LNCaP clone FGC (cell line): ENCODE data around the gene NOC4L.

ENCODE experiments used
- DNase-seq: peaks from one replicate; pipeline ENCODE4 v3.0.0-alpha.2; 2011; ENCODE audit warnings: low read depth
- H3K4me3 ChIP-seq: 2 replicates; pipeline ENCODE4 v1.5.1; 2011; ENCODE audit warnings: mild to moderate bottlenecking, low read depth, low read length, control low read depth
- CTCF ChIP-seq: IDR thresholded peaks from 2 replicates; pipeline ENCODE4 v1.5.1; 2012; ENCODE audit warnings: mild to moderate bottlenecking; ENCODE audit not compliant: control insufficient read depth, insufficient read depth; ENCODE audit errors: extremely low read depth

Gene NOC4L

DNA sequence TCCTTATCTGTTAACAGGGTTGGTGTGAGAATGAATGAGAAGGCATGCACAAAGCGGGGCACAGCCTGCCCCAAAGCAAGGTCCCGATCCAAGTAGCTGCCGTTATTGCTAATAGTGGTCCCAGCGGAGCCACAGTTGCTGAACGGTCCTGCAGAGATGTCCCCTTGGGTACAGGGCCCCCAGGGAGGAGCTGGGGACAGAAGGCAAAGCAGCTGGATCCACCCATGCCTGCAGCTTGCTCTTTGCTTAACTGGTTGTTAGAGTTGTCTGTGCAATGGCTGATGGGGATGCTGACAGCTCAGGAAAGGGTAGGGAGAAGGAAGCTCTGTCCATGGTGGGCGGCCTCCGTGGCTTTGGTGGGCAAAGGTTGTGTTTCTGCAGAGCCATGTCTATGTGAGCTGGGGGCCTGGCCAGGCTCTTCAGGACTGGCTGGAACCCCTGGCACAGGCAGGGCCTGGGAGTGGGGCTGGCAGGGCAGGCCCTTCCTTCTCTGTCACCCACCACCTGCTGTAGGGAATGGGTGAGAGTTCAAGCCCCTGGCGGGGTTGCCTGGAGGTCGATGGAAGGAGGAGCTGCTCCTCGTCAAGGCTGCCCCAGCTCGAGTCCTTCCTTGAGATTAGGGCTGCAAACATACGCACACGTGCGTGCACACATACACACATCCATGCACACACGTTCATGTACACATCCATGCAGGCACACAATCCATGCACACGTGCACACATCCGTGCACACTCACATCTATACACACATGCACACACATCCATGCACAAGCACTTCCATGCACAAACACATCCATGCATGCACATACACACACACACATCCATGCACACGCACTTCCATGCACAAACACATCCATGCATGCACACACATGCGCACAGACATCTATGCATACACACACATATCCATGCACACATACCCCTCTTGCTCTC lies 35.4 kb downstream of the NOC4L start:
- DNase-seq, result no peak
- TF ChIP-seq CTCF, result no peak
- H3K4me3 ChIP-seq, result no peak overlapping the region

- no peak for TF ChIP-seq CTCF
- DNase-seq, result no peak
- no peak overlapping the region for H3K4me3 ChIP-seq
Observed at GRCh38 chr12:132180648-132181546, 36.6 kb downstream of the NOC4L start.

GRCh38 chr12:132181570-132182200 lies 37.4 kb downstream of the NOC4L start:
- no peak for TF ChIP-seq CTCF
- no peak overlapping the region for H3K4me3 ChIP-seq
- DNase-seq, result no peak

DNA sequence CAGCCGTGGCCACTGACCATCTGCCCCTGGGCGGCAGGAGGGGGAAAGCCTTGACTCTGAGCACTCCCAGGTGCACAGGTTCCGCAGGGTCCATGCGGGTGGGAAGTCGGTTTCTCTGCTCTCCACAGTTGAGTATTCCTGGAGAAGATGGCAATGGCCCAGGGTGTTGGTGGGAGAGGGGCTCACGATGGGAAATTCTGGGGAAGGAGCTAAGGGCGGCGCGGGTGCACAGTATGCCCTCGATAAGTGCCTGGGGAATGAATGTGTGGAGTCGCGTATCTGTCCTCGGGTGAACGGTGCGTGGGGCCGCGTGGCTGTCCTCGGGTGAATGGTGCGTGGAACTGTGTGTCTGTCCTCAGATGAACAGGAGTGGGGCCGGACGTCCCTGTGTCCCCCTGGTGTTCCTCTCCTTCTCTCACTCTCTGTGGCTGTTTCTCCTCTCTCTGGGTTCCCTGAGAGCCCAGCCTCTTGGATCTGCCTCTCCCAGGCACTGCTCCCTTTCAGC lies 38.0 kb downstream of the NOC4L start:
- no peak for DNase-seq
- no peak overlapping the region for H3K4me3 ChIP-seq
- no peak for TF ChIP-seq CTCF

DNA sequence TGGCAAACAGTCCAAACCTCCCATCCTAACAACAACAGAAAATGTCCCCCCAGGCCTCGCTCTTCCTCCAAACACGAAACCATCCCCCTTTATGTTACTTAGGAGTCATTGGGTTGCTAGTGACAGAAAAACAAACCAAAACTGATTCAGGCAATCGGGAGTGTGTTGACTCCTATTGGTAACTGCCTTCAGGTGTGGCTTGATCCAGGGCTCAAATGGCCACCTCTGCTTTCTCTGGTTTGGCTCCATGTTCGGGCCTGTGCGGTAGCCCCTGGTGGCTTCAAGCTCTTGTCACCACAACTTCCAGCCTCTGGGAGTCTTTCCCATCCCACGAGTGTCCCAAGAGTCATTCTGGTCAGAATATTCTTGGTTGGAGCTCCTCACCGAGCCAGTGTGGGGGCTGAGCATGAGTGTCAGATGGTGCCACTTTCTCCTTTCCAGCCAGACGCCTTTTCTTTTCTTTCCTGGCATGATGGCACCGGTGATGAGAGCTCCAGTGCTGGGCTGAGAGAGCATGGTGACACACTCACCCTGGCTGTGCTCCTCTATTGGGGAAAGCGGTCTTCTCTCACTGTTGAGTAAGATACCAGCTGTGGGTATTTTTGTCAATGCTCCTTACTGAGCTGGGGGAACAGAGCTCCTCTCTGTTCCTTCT lies 38.6 kb downstream of the NOC4L start:
- no peak overlapping the region for H3K4me3 ChIP-seq
- DNase-seq, result no peak
- no peak for TF ChIP-seq CTCF

DNA sequence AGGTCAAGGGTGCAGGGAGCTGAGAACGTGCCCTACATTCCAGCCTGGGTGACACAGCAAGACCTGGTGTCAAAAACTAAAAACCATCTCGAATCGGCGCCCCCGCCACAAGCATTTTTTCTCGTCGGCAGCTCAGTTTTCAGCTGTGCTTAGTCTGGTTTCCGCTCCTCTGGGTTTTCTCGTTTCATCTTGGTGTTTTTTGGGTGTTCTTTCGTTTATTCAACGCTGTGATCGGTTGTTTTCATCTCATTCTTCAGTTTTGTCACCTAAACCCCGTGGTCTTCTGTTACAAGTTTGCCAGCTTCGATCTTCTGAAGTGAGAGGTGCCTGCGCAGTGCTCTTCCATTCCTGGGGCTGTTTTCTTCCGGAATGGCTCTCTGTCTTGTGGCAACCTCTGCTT lies 41.4 kb downstream of the NOC4L start:
- H3K4me3 ChIP-seq, result no peak overlapping the region
- DNase-seq, result no peak
- TF ChIP-seq CTCF, result no peak
